ENCODE measurements around the gene GUCY2C.

The GUCY2C gene

DNA sequence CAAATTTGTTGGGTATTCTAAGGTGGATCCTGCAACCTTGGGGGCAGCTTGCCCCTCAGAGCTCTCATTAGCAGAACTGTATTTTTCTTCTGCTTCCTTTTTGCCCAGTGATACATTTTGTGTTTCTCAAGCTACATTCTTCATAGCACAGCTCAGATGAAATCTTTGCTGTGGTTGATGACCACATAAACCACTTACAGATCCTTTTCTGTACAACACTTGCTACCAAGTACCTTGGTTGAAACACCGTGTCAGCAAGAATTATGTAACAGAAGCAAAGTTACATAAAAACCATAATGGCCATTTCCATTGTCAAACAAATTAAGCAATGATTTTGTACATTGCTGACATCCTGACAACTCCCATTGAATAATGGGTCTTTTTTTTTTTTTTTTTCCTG, 119.1 kb downstream of the GUCY2C start:
- no peak overlapping the region for H3K27ac ChIP-seq

GRCh38 chr12:14576896-14577295, 119.5 kb downstream of the GUCY2C start:
- TF ChIP-seq, protein P1, sequence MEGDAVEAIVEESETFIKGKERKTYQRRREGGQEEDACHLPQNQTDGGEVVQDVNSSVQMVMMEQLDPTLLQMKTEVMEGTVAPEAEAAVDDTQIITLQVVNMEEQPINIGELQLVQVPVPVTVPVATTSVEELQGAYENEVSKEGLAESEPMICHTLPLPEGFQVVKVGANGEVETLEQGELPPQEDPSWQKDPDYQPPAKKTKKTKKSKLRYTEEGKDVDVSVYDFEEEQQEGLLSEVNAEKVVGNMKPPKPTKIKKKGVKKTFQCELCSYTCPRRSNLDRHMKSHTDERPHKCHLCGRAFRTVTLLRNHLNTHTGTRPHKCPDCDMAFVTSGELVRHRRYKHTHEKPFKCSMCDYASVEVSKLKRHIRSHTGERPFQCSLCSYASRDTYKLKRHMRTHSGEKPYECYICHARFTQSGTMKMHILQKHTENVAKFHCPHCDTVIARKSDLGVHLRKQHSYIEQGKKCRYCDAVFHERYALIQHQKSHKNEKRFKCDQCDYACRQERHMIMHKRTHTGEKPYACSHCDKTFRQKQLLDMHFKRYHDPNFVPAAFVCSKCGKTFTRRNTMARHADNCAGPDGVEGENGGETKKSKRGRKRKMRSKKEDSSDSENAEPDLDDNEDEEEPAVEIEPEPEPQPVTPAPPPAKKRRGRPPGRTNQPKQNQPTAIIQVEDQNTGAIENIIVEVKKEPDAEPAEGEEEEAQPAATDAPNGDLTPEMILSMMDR (IDR thresholded peaks at IDR 0.05) = no peak
- DNase-seq (ENCODE audit: low spot score) = no peak
- Histone ChIP-seq H3K27ac (no peak overlapping the region), H3K4me3 (no peak overlapping the region)

More for the DNA sequence above, 119.1 kb downstream of the GUCY2C start:
- DNase-seq (ENCODE audit: low spot score) = no peak
- H3K4me3 ChIP-seq = no peak overlapping the region
- TF ChIP-seq, protein P1 (IDR thresholded peaks at IDR 0.05) = no peak

DNA sequence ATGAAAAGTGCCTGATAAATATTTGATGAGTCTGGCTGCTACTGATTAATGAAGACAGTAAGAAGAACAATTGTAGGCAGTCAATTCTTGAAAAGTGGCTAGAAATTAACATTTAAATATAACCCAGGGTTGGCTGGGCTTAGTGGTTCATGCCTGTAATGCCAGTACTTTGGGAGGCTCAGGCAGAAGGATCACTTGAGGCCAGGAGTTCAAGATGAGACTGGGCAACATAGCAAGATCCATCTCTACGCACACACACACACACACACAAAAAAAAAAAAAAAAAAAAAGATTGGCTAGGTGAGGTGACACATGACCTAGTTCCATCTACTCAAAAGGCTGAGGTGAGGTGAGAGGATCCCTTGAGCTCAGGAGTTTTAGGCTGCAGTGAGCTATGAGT, 120.8 kb downstream of the GUCY2C start:
- no peak overlapping the region for H3K27ac ChIP-seq
- no peak for DNase-seq (ENCODE audit: low spot score)

DNA sequence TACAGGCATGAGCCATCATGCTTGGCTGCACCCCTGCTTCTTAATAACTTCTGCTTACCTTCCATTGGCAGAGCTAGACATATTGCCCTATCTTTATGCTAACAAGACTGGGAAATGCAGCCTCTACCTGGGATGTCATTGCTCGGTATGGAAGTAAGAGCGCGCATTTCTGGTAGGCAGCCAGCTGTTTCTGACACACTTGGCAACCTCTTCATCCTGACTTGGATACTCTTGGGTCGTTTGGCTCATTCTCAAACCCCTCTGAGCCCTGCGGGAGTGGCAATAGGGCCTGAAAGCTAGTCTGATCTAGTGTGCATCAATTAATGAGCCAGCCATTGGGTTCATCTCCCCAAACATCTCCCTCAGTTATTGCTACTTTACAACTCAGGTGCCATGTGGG, 123.3 kb downstream of the GUCY2C start:
- TF ChIP-seq, protein P1 (IDR thresholded peaks at IDR 0.05) = no peak
- H3K4me3 ChIP-seq = no peak overlapping the region
- H3K27ac ChIP-seq = no peak overlapping the region
- DNase-seq (ENCODE audit: low spot score) = no peak

More for the DNA sequence above, 120.8 kb downstream of the GUCY2C start:
- H3K4me3 ChIP-seq = no peak overlapping the region
- TF ChIP-seq, protein P1 (IDR thresholded peaks at IDR 0.05) = no peak

- DNase-seq (ENCODE audit: low spot score) = no peak
- no peak overlapping the region for H3K27ac ChIP-seq
- H3K4me3 ChIP-seq = no peak overlapping the region
- TF ChIP-seq, protein P1 (IDR thresholded peaks at IDR 0.05) = no peak
Measured at GRCh38 chr12:14572401-14572800, 124.0 kb downstream of the GUCY2C start.

DNA sequence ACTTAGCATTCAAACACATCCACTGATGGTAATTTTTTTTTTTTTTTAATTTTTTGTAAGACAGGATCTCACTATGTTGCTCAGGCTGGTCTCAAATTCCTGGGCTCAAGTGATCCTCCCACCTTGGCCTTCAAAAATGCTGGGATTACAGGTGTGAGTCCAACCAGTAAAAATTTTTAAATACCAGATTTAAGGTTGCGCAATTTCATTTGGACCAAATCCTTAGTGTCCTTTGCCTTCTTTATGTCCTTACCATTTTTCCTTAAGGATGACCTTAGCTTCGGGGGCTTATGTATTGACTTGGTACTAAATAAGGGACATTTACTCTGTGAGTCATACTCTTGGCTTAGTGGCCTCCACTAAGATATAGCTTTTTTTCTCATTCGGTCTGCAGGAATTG, 124.6 kb downstream of the GUCY2C start:
- DNase-seq (ENCODE audit: low spot score) = no peak
- Histone ChIP-seq H3K4me3 (no peak overlapping the region), H3K27ac (no peak overlapping the region)
- TF ChIP-seq, protein P1 (IDR thresholded peaks at IDR 0.05) = no peak

DNA sequence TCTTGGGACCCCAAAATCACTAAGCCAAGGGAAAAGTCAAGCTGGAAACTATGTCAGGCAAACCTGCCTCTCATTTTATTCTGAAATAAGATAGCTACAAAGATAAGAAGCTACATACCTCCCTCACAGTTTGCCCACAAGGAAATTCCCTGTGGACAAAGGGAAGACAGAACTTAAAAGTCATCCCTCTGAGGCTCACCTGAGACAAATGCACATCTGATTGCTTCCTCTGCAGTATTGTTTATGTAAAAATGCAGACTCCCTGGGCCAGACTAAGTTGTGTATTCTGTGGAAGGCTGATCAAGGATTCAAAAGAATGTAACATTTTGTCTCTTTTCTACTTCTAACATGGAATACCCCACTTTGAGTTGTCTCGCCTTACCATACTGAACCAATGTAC, 126.2 kb downstream of the GUCY2C start:
- no peak overlapping the region for H3K27ac ChIP-seq
- no peak overlapping the region for H3K4me3 ChIP-seq
- DNase-seq (ENCODE audit: low spot score) = no peak

More for the DNA sequence above, 126.2 kb downstream of the GUCY2C start:
- TF ChIP-seq, protein P1 (IDR thresholded peaks at IDR 0.05) = no peak

Data from coronary artery (tissue), 2 donors.